ENCODE data around the gene NKAIN2.

Gene NKAIN2

GRCh38 chr6:124858564-124858963 is 1054.9 kb downstream of the NKAIN2 start:
- DNase-seq (ENCODE audit: low read depth, low spot score) = no peak
- in situ Hi-C loops (cut with HindIII; ENCODE audit: low sequenced_read_pairs) = no loop called here
- H3K4me3 ChIP-seq (ENCODE audit: low read depth, low read length) = no peak overlapping the region
- TF ChIP-seq CTCF (IDR thresholded peaks at IDR 0.05; ENCODE audit: low read depth, low read length) = no peak

- no peak overlapping the region for H3K4me3 ChIP-seq (ENCODE audit: low read depth, low read length)
- DNase-seq (ENCODE audit: low read depth, low spot score) = no peak
- TF ChIP-seq CTCF (IDR thresholded peaks at IDR 0.05; ENCODE audit: low read depth, low read length) = no peak
- in situ Hi-C loops (cut with HindIII; ENCODE audit: low sequenced_read_pairs) = no loop called here
Observed at GRCh38 chr6:124859366-124859765, 1055.7 kb downstream of the NKAIN2 start.

- no peak for TF ChIP-seq CTCF (IDR thresholded peaks at IDR 0.05; ENCODE audit: low read depth, low read length)
- in situ Hi-C loops (cut with HindIII; ENCODE audit: low sequenced_read_pairs) = no loop called here
- H3K4me3 ChIP-seq (ENCODE audit: low read depth, low read length) = no peak overlapping the region
- DNase-seq (ENCODE audit: low read depth, low spot score) = no peak
Observed at GRCh38 chr6:124866040-124866439, 1062.4 kb downstream of the NKAIN2 start.

- no peak overlapping the region for H3K4me3 ChIP-seq (ENCODE audit: low read depth, low read length)
- no peak for TF ChIP-seq CTCF (IDR thresholded peaks at IDR 0.05; ENCODE audit: low read depth, low read length)
- no peak for DNase-seq (ENCODE audit: low read depth, low spot score)
- in situ Hi-C loops (cut with HindIII; ENCODE audit: low sequenced_read_pairs) = no loop called here
Observed at GRCh38 chr6:124867121-124867520, 1063.5 kb downstream of the NKAIN2 start.

- in situ Hi-C loops (cut with HindIII; ENCODE audit: low sequenced_read_pairs) = no loop called here
- TF ChIP-seq CTCF (IDR thresholded peaks at IDR 0.05; ENCODE audit: low read depth, low read length) = no peak
- no peak overlapping the region for H3K4me3 ChIP-seq (ENCODE audit: low read depth, low read length)
- no peak for DNase-seq (ENCODE audit: low read depth, low spot score)
Observed at GRCh38 chr6:124868481-124868880, 1064.8 kb downstream of the NKAIN2 start.

GRCh38 chr6:124869416-124869815 is 1065.8 kb downstream of the NKAIN2 start:
- in situ Hi-C loops (cut with HindIII; ENCODE audit: low sequenced_read_pairs) = no loop called here
- no peak for DNase-seq (ENCODE audit: low read depth, low spot score)
- no peak overlapping the region for H3K4me3 ChIP-seq (ENCODE audit: low read depth, low read length)

More at GRCh38 chr6:124869416-124869815, 1065.8 kb downstream of the NKAIN2 start:
- no peak for TF ChIP-seq CTCF (IDR thresholded peaks at IDR 0.05; ENCODE audit: low read depth, low read length)
